A673 (cell line): ENCODE results near the gene GALNT9.

Experiments
- EZH2 ChIP-seq: fragments of 200-600 bp; sonication (generic); IDR thresholded peaks from 2 replicates; pipeline ENCODE4 v1.6.1; 2017; ENCODE audit warnings: borderline replicate concordance, low read depth, mild to moderate bottlenecking, mixed read lengths, antibody characterized with exemption, low read length; ENCODE audit not compliant: poor library complexity, severe bottlenecking
- TF ChIP-seq, protein P1 (sequence below): fragments of 300-800, 200-600 bp; sonication (generic); conservative IDR thresholded peaks from 2 replicates; pipeline ENCODE4 v1.5.1; 2017; ENCODE audit warnings: low read depth, mild to moderate bottlenecking, antibody characterized with exemption, low read length, moderate library complexity, mixed read lengths

DNA sequence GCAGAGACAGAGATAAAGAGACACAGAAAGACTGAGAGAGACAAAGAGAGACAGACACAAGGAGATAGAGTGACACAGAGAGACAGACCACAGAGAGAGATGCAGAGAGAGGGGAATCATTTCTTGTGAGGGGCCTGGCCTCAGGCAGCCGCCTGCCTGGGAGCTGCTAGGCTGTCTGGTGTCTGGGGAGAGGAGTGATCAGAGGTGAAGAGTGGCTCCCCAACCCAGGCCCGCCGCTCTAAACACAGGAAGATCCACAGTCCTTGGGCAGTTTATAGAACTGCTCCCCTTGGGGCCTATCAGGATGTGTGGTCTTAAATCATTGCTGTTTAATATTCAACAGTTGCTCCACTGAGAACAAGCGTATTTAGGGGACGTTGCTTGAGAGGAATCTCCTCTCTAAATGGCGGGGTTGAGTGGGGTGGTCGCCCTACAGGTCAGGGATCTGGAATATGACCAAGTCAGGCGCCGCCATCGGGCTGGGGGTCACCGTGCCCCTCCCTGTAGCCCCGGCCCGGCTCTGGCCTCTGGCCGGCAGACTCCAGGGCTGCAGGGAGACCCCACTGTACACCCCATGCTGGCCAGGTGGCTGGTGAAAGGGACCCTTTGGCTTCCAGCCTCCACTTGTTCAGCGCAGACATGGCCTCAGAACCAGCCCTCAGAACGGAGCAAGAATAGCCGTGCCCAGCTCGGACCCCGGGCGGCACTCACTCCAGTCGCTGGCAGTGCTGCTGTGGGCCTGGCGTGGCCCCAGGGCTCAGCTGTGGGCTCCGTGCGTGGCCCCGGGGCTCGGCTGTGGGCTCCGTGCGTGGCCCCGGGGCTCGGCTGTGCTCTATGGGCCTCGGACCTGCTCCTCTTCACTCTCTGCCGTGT lies 89.4 kb downstream of the GALNT9 start:
- TF ChIP-seq, protein P1, sequence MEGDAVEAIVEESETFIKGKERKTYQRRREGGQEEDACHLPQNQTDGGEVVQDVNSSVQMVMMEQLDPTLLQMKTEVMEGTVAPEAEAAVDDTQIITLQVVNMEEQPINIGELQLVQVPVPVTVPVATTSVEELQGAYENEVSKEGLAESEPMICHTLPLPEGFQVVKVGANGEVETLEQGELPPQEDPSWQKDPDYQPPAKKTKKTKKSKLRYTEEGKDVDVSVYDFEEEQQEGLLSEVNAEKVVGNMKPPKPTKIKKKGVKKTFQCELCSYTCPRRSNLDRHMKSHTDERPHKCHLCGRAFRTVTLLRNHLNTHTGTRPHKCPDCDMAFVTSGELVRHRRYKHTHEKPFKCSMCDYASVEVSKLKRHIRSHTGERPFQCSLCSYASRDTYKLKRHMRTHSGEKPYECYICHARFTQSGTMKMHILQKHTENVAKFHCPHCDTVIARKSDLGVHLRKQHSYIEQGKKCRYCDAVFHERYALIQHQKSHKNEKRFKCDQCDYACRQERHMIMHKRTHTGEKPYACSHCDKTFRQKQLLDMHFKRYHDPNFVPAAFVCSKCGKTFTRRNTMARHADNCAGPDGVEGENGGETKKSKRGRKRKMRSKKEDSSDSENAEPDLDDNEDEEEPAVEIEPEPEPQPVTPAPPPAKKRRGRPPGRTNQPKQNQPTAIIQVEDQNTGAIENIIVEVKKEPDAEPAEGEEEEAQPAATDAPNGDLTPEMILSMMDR: no peak
- TF ChIP-seq EZH2: no peak
